ENCODE results near the gene FLNA. TPM values are rescaled to one million over a fixed set of nuclear protein-coding genes. Genes with fewer than 3 reads are reported as not detected.
"Not testable (repeated sequence)": the region's sequence is repeated elsewhere in the genome, so short reads cannot be mapped to it uniquely, and the experiment has no call there.

The FLNA gene
- total and polyA plus RNA-seq, 9 of the 15 experiments (the other 6 are each of a cell fraction or from before 2014, with no cell fraction given): 6.2 to 735 (median 135) TPM

- H3K79me2 ChIP-seq (ENCODE audit: control insufficient read depth, insufficient read depth, low read length); BruUV-seq (replicated peaks); H3K27me3 ChIP-seq (ENCODE audit: control insufficient read depth in 2 of 2, insufficient read depth in 2 of 2, low read length in 2 of 2); H3K36me3 ChIP-seq (ENCODE audit: control insufficient read depth, insufficient read depth, low read length); intact Hi-C loops (cut with micrococcal nuclease); H3K4me2 ChIP-seq (ENCODE audit: insufficient read depth, low read length); CTCF ChIA-PET (ENCODE audit: low intra/inter-chr PET ratio); H3K9me3 ChIP-seq (replicated peaks; ENCODE audit: control insufficient read depth, insufficient read depth, low read depth, low read length); H3K4me3 ChIP-seq; ATAC-seq; H3K27ac ChIP-seq (ENCODE audit: extremely low read depth, low read depth, low read length); FAIRE-seq; H4K20me1 ChIP-seq (replicated peaks; ENCODE audit: control insufficient read depth, insufficient read depth, low read length); DNase-seq (ENCODE audit: extremely low read depth in 1 of 4, low spot score in 3 of 4); POLR2A ChIA-PET; H2AFZ ChIP-seq (ENCODE audit: low read depth, low read length); H3K9me1 ChIP-seq (ENCODE audit: control insufficient read depth, insufficient read depth, low read length); H3K9ac ChIP-seq (ENCODE audit: insufficient read depth in 1 of 2, low read depth in 2 of 2, low read length in 2 of 2); H3K4me1 ChIP-seq (replicated peaks in 1 of 2; ENCODE audit: control insufficient read depth in 2 of 2, insufficient read depth in 2 of 2, low read length in 2 of 2): not testable (repeated sequence)
- in situ Hi-C loops (cut with MboI): loop anchor here (25.0 kb wide), 1 partner anchor 91 kb away; the partner anchor contains the start of gene OPN1MW2
- 67% methylated on average over 7 of the region's 7 CpGs for WGBS (ENCODE audit: insufficient coverage, low coverage, missing lambda C conversion rate)
Measured at GRCh38 chrX:154302998-154303397, 71.4 kb downstream of the FLNA start.

- intact Hi-C loops (cut with micrococcal nuclease): no loop called here
- Histone ChIP-seq H3K36me3 (ENCODE audit: control insufficient read depth, insufficient read depth, low read length) (no peaks in the 10 kb centered on the region), H4K20me1 (replicated peaks; ENCODE audit: control insufficient read depth, insufficient read depth, low read length) (no peaks in the 10 kb centered on the region), H3K4me1 (replicated peaks in 1 of 2; ENCODE audit: control insufficient read depth in 2 of 2, insufficient read depth in 2 of 2, low read length in 2 of 2) (peaks cover 0 to 1% of the 10 kb centered on the region in 2 experiments; a peak in 2 of 5 replicates), H3K9me1 (ENCODE audit: control insufficient read depth, insufficient read depth, low read length) (no peaks in the 10 kb centered on the region), H2AFZ (ENCODE audit: low read depth, low read length) (no peak overlapping the region), H3K27ac (ENCODE audit: extremely low read depth, low read depth, low read length) (no peak overlapping the region), H3K4me3 (no peak overlapping the region), H3K4me2 (ENCODE audit: insufficient read depth, low read length) (no peak overlapping the region), H3K79me2 (ENCODE audit: control insufficient read depth, insufficient read depth, low read length) (no peaks in the 10 kb centered on the region), H3K9me3 (replicated peaks; ENCODE audit: control insufficient read depth, insufficient read depth, low read depth, low read length) (no peaks in the 10 kb centered on the region), H3K27me3 (ENCODE audit: control insufficient read depth in 2 of 2, insufficient read depth in 2 of 2, low read length in 2 of 2) (no peaks in the 10 kb centered on the region), H3K9ac (ENCODE audit: insufficient read depth in 1 of 2, low read depth in 2 of 2, low read length in 2 of 2) (no peak overlapping the region)
- ATAC-seq (no peak), FAIRE-seq (no peak), DNase-seq (ENCODE audit: extremely low read depth in 1 of 4, low spot score in 3 of 4) (no peak)
- no peak for TF ChIP-seq TCF15 (CRISPR knock-in tag; IDR thresholded peaks at IDR 0.05)
- TF ChIP-seq ZNF146 (CRISPR knock-in tag; IDR thresholded peaks at IDR 0.05; ENCODE audit: unreplicated experiment): no peak
- peak; percentile 73 for TF ChIP-seq CEBPB (tag; IDR thresholded peaks at IDR 0.05)
- TF ChIP-seq FUS (optimal IDR thresholded peaks at IDR 0.05; ENCODE audit: low read depth, low read length): no peak
- TF ChIP-seq SNIP1 (IDR thresholded peaks at IDR 0.05; ENCODE audit: low read depth): no peak
- TF ChIP-seq ZBTB2 (IDR thresholded peaks at IDR 0.05): no peak
- no peak for TF ChIP-seq SAFB2 (IDR thresholded peaks at IDR 0.05; ENCODE audit: borderline replicate concordance, low read depth, low read length, severe bottlenecking)
- TF ChIP-seq MCM7 (IDR thresholded peaks at IDR 0.05): no peak
- in situ Hi-C loops (cut with MboI): loop anchor here (25.0 kb wide), 1 partner anchor 89 kb away; the partner anchor contains the start of gene OPN1MW2
- BruUV-seq (replicated peaks): no TSS peak
- WGBS (ENCODE audit: insufficient coverage, low coverage, missing lambda C conversion rate): 68% methylated on average over 8 of the region's 8 CpGs
- ChIA-PET POLR2A (no interaction called here), CTCF (ENCODE audit: low intra/inter-chr PET ratio) (no interaction called here)
Measured at GRCh38 chrX:154300816-154301215, 73.6 kb downstream of the FLNA start.
